Vagina (tissue), 2 donors: Measurements from ENCODE around the gene STK40.

Experiments used
- CTCF ChIP-seq, 3 experiments: fragments of 450-650 bp in 2 of 3; fragments of 200-600 bp in 1 of 3; sonication (generic) in 1 of 3; IDR thresholded peaks; one replicate each; pipeline ENCODE4 v1.5.1; 2017 to 2019; ENCODE audit warnings: antibody characterized with exemption in 3 of 3, mild to moderate bottlenecking in 2 of 3, moderate library complexity in 2 of 3
- POLR2AphosphoS5 ChIP-seq, 2 donors: sonication (generic); formaldehyde crosslinking; IDR thresholded peaks; one replicate each; pipeline ENCODE4 v1.9.0; 2017; ENCODE audit warnings: antibody characterized with exemption in 2 of 2, mild to moderate bottlenecking in 2 of 2, low read depth in 1 of 2; ENCODE audit not compliant: insufficient read depth in 1 of 2

DNA sequence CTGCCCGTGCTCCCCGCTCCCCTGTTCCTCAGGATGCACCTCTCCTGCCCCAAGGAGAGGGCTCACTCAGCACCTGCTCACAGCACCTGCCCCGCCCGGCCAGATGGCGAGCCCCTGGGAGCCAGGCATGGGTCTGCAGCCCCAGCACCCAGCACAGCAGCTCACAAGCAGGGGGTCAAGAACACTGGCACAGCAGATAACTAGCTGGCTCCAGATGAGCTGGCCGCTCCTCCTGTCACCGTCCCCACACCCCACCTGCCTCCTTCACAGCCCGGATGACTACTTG lies 41.4 kb downstream of the STK40 start:
- TF ChIP-seq POLR2AphosphoS5 (IDR thresholded peaks at IDR 0.05; ENCODE audit: insufficient read depth in 1 of 2, low read depth in 1 of 2) (no peak), CTCF (IDR thresholded peaks at IDR 0.05) (no peak)
